HG03439 (cell line): ENCODE data around the gene CASD1.

Experiments
- ATAC-seq: cut with Tn5 transposase; IDR thresholded peaks from one replicate; pipeline ENCODE4 v1.9.1; 2021; ENCODE audit warnings: mild to moderate bottlenecking, moderate library complexity; ENCODE audit not compliant: unreplicated experiment

CASD1 gene

DNA sequence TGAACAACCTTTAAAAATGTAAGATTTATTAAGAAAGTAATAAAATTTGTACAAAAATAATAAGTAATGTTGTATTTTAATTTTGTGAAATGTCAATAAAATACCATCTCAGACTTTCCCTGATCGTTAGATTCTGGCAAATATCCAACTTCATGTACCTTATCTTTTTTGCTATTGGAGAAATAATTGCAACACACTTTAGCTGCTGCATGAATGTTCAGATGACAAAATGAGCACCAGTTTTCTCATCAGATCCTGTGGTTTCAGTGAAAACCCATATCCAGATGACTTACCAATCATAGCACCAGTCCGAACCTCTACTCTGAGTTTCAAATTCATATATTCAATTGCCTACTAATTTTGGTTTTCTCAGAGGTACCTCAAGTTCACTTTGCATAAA is 69.9 kb downstream of the CASD1 start:
- ATAC-seq, result no peak

DNA sequence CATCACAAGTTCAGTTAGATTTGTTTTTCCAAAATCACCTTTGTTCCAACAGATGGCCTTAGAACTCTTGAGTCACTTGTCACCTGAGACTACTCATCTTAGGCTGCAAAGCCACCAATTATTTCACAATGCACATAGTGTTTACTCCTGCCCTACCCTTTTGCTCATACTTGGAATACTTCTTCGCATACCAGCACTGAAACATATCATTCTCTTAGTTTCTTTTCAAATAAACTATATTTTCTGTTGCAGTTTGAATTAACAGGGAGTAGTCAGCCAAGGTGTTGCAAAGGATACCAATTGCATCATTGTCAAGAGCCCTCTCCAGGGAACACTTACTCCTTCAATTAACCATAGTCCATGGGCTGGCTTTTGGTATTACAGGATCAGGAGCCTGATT is 71.0 kb downstream of the CASD1 start:
- ATAC-seq, result no peak

DNA sequence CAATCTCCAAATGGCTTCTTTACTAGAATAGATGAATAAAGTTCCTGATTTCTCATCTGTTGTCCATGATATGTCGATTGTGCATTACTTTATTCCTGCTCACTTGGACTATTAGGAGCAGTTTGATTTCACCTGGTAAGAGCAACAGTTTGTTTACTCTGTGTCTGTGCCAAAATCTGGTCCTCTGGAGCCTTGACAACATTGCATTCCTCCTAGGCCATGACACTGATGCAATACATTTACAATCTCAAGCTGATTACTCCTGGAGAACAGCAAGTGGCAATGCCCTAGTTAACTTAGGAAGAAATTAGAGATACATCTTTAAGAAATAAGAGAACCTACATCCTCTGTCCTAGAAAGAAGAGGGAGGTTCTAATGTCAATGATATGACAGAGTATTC is 74.5 kb downstream of the CASD1 start:
- ATAC-seq, result no peak

DNA sequence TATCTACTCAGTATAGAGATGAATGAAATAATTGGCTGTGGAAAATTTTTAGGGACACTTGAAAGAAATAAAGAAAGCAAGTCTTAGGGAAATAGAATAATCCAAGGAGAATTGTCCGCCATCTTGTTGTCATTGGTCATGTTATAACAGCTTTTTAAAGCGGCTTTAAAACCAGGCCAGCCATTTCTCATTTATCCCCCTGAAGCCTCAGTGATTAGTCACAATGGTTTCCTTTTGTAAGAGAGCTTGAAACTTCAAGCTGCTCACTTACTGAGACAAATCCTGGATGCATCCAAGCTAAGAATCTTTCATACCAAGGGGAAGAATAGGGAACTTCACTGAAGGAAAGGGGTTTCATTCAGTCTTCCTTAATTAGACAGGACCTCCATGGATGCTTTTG is 78.5 kb downstream of the CASD1 start:
- ATAC-seq, result no peak

DNA sequence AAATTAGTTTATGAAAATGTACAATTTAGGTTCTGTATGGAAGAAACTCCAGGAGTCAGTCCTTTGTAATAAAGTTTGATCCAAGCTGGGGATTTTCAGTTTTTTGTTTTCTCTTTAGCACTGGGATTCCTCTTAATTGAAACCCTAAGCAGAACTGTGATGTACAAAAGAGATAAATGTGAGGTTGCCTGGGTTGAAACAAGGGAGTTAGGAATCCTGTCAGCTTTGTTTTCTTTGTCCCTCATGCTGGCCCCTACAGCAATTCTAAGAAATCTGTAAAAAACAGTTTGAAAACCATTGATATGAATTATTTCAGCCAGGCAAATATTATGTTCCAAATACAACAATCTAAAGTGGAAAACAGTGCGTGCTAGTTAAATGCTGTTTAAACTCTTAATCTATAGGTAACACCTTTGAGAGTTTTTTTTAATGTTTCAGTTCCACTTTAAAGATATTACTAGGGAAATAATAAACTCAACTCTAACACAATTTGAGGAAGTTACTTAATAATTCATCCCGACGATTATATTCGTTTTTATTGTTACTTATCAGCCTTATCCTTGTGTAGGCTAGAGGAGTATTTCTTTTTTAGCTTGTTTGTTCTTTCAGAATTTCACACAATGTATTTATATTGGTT is 81.0 kb downstream of the CASD1 start:
- ATAC-seq, result no peak

DNA sequence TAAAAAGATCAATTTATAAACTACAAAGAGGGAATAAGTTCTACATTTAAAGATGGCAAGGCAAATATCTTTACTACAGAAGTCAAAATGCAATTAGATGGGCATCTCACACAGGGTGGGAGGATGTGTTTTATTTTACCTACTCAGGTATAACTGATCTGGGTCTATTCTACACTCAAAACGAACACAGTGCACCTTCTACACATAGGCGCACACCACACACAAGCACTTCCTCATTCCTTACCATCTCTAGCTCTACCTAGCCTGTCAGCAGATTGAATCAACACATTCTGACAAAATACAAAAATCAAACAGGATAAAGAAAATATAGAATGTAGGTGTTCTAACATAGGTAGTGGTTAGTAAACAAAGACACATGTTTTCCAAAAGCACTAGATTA is 81.6 kb downstream of the CASD1 start:
- ATAC-seq, result no peak

DNA sequence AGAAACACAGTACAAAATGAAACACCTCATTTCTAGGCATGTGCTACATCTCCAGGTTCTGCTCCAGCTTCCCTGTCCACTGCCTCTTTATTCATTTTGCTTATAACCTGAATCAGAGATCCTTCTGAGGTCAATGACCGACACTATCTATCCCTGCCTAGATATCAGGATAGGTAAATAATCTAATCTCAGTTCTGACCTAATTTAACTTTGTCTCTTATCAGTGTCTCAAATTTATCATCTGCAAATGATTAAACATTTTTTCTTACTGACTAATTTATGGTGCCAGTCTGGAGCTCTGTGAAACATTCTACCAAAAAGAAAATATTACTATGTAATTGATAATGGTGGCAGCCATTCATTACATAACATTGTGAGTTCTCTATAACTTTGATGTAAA is 85.3 kb downstream of the CASD1 start:
- ATAC-seq, result no peak

DNA sequence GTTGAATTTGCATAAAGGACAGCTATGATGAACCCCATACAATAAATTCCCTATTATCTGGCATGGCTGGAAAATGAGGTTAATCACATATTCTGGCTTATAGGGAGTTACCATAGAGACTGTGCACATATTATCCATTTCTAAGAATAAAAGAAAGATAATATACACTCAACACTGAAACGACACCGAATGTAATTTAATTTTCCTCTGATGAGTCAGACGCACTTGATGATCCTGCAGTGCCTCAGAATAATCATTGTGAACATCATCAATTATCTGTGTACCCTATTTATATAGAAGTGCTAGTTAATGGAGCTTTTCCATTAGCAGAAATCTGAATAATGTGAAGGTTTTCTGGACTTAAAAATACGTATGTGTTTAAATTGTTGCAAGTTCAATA is 86.1 kb downstream of the CASD1 start:
- no peak for ATAC-seq

DNA sequence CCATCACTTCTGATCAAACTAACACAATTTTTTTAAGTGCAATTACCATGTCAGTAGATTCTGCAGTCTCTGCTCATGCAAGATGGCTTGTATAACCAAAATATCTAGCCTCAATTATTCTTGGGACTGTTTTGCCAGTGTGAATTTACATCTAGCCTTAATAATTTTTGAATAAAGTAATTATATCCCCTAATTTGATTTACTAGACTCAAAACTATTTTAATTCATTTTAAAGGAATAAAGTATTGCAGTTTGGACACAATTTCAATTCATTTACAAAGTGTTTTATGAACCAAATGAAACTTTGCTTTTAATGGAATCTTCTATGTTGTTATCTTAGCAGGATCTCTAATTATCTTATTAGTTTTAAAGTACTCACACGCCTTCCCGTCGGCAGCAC is 90.7 kb downstream of the CASD1 start:
- no peak for ATAC-seq

DNA sequence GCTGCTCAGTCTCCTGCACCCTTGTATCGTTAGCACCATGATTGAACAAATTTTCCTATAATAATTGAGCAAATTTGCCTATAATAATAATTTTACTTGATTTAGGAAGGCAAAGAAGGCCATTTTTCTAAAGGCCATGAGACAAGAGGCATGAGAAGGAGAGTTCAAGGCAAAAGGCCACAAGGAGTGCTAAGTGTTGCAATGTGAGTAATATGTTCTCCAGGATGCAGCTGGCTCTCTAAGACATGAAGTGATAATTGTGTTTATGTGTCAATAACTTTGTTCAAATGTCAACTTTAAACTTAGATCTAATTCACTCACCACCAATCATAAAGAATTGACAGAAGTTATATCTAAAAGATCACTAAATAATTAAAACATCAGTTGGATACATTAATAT is 92.6 kb downstream of the CASD1 start:
- no peak for ATAC-seq

DNA sequence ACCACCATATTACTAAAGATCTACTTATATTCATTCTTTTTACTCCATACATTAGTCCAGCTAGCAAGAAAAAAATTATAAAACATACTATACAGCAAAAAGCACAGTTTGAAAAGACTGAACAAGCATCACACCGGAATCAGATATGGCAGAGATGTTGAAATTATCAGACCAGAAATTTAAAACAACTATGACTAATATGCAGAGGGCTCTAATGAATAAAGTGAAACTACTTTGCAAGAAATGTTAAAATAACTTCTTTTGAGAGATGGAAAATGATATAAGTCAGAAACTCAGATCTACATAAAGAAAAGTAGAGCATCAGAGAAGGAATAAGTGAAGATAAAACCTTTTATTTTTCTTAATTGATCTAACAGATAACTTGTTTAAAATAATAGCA is 95.4 kb downstream of the CASD1 start:
- no peak for ATAC-seq
